GM23338 (cell line): Measurements from ENCODE around the gene SDF2L1. TPM values are rescaled to one million over a fixed set of nuclear protein-coding genes. Genes with fewer than 3 reads are reported as not detected.

ENCODE experiments used
- ATAC-seq: fragments of 200-7000 bp; cut with Tn5 transposase; 3 replicates; pipeline ENCODE4 v1.9.1; 2020
- DNase-seq: peaks from one replicate; pipeline ENCODE4 v3.0.0-alpha.2; 2015; ENCODE audit warnings: low spot score
- H2AFZ ChIP-seq: fragments of 200-600 bp; sonication (generic); 2 replicates; pipeline ENCODE4 v1.8.0; 2016; ENCODE audit warnings: antibody characterized with exemption, mild to moderate bottlenecking, moderate library complexity
- H3F3A ChIP-seq: fragments of 200-600 bp; sonication (generic); replicated peaks from 2 replicates; pipeline ENCODE4 v1.8.0; 2017; ENCODE audit warnings: antibody characterized with exemption, mixed run types, low read depth
- H3K27ac ChIP-seq: fragments of 200-600 bp; sonication (generic); 2 replicates; pipeline ENCODE4 v1.6.1; 2016; ENCODE audit warnings: low read depth
- H3K27me3 ChIP-seq: fragments of 200-600 bp; sonication (generic); 2 replicates; pipeline ENCODE4 v1.8.0; 2016; ENCODE audit warnings: mild to moderate bottlenecking, mixed run types, moderate library complexity; ENCODE audit not compliant: insufficient read depth
- H3K36me3 ChIP-seq: fragments of 200-600 bp; sonication (generic); 2 replicates; pipeline ENCODE4 v1.8.0; 2016; ENCODE audit warnings: mild to moderate bottlenecking; ENCODE audit not compliant: insufficient read depth
- H3K4me1 ChIP-seq: fragments of 200-600 bp; sonication (generic); 2 replicates; pipeline ENCODE4 v1.8.0; 2016; ENCODE audit warnings: mild to moderate bottlenecking, moderate library complexity; ENCODE audit not compliant: insufficient read depth
- H3K4me2 ChIP-seq: fragments of 200-600 bp; sonication (generic); 2 replicates; pipeline ENCODE4 v1.7.1; 2017; ENCODE audit warnings: mixed run types
- H3K4me3 ChIP-seq: fragments of 200-600 bp; sonication (generic); 2 replicates; pipeline ENCODE4 v1.6.1; 2016; ENCODE audit warnings: mixed run types
- H3K79me2 ChIP-seq: fragments of 200-600 bp; sonication (generic); replicated peaks from 2 replicates; pipeline ENCODE4 v1.8.0; 2017; ENCODE audit warnings: mild to moderate bottlenecking; ENCODE audit not compliant: insufficient read depth
- H3K9me2 ChIP-seq: fragments of 200-600 bp; sonication (generic); 2 replicates; pipeline ENCODE4 v1.8.0; 2017; ENCODE audit not compliant: insufficient read depth
- H4K20me1 ChIP-seq: fragments of 200-600 bp; sonication (generic); replicated peaks from 2 replicates; pipeline ENCODE4 v1.8.0; 2017; ENCODE audit warnings: mild to moderate bottlenecking; ENCODE audit not compliant: insufficient read depth
- H3K27ac Mint-ChIP-seq: 2 replicates; pipeline ENCODE4 v1.8.0; 2020; ENCODE audit warnings: inconsistent platforms, mild to moderate bottlenecking, moderate library complexity, mixed read lengths
- H3K27me3 Mint-ChIP-seq: 3 replicates; pipeline ENCODE4 v1.8.0; 2022; ENCODE audit warnings: low read depth, mild to moderate bottlenecking, moderate library complexity, mixed read lengths, inconsistent platforms; ENCODE audit not compliant: insufficient read depth, poor library complexity
- H3K36me3 Mint-ChIP-seq: 3 replicates; pipeline ENCODE4 v1.8.0; 2021; ENCODE audit warnings: low read depth, mild to moderate bottlenecking, inconsistent platforms, moderate library complexity, mixed read lengths
- H3K4me1 Mint-ChIP-seq: 3 replicates; pipeline ENCODE4 v1.8.0; 2020; ENCODE audit warnings: mild to moderate bottlenecking, inconsistent platforms, mixed read lengths
- H3K4me3 Mint-ChIP-seq: 3 replicates; pipeline ENCODE4 v1.8.0; 2021; ENCODE audit warnings: moderate library complexity, mild to moderate bottlenecking, inconsistent platforms, mixed read lengths
- H3K9me3 Mint-ChIP-seq: 3 replicates; pipeline ENCODE4 v1.8.0; 2020; ENCODE audit warnings: moderate library complexity, mild to moderate bottlenecking, inconsistent platforms, mixed read lengths
- CREB1 ChIP-seq: fragments of 250-450 bp; sonication (Bioruptor Pico); IDR thresholded peaks from 2 replicates; pipeline ENCODE4 v1.5.0; 2020; ENCODE audit warnings: low read depth, mild to moderate bottlenecking, moderate library complexity
- EZH2 ChIP-seq: fragments of 200-600 bp; sonication (generic); IDR thresholded peaks from one replicate; pipeline ENCODE4 v1.8.0; 2017; ENCODE audit warnings: antibody characterized with exemption, mild to moderate bottlenecking, low read depth; ENCODE audit not compliant: unreplicated experiment
- EZH2phosphoT487 ChIP-seq: fragments of 200-600 bp; sonication (generic); IDR thresholded peaks from one replicate; pipeline ENCODE4 v1.8.1; 2018; ENCODE audit warnings: antibody characterized with exemption; ENCODE audit not compliant: unreplicated experiment
- JUNB ChIP-seq: IDR thresholded peaks from one replicate; pipeline ENCODE4 v1.6.1; 2016; ENCODE audit warnings: antibody characterized with exemption; ENCODE audit not compliant: unreplicated experiment
- NANOG ChIP-seq: IDR thresholded peaks from 2 replicates; pipeline ENCODE4 v1.6.1; 2016; ENCODE audit warnings: antibody characterized with exemption, borderline replicate concordance
- POLR2AphosphoS5 ChIP-seq: IDR thresholded peaks from 2 replicates; pipeline ENCODE4 v1.6.1; 2016; ENCODE audit warnings: antibody characterized with exemption, low read depth
- REST ChIP-seq: IDR thresholded peaks from one replicate; pipeline ENCODE4 v1.6.1; 2018; ENCODE audit warnings: antibody characterized with exemption; ENCODE audit not compliant: unreplicated experiment
- STAT1 ChIP-seq: IDR thresholded peaks from one replicate; pipeline ENCODE4 v1.6.1; 2016; ENCODE audit warnings: antibody characterized with exemption; ENCODE audit not compliant: unreplicated experiment
- ZNF114 ChIP-seq: fragments of 250-450 bp; sonication (Bioruptor Pico); IDR thresholded peaks from 2 replicates; pipeline ENCODE4 v1.5.0; 2020; ENCODE audit warnings: mild to moderate bottlenecking, moderate library complexity
- ZNF331 ChIP-seq: fragments of 250-450 bp; sonication (Bioruptor Pico); IDR thresholded peaks from 2 replicates; pipeline ENCODE4 v1.5.0; 2020; ENCODE audit warnings: low read depth, mild to moderate bottlenecking, moderate library complexity
- ZNF462 ChIP-seq: fragments of 250-450 bp; sonication (Bioruptor Pico); IDR thresholded peaks from 2 replicates; pipeline ENCODE4 v1.5.0; 2020; ENCODE audit warnings: mild to moderate bottlenecking, moderate library complexity
- polyA plus RNA-seq: library from polyadenylated mRNA; unstranded; fragments of >200 nt; fragmentation: Nextera tagmentation; extraction: Ambion mirVana; gene quantifications from 2 replicates; pipeline ENCODE4 v1.2.1, GENCODE V29; 2016
- total RNA-seq: library from RNA; depleted of rRNA; stranded (reverse); fragments of >200 nt; shearing (Covaris generic); gene quantifications from 2 replicates; pipeline ENCODE4 v1.2.3, GENCODE V29; 2014
- TF ChIP-seq, protein P1 (sequence below), 2 experiments: fragments of 200-600 bp in 1 of 2; sonication (generic) in 1 of 2; conservative IDR thresholded peaks; 2 replicates each; pipeline versions ENCODE4 v1.5.1 to v1.6.1; 2016 to 2017; ENCODE audit warnings: antibody characterized with exemption in 2 of 2, low read depth in 2 of 2, mild to moderate bottlenecking in 2 of 2, moderate library complexity in 1 of 2
- TF ChIP-seq, protein P2 (sequence below): IDR thresholded peaks from 2 replicates; pipeline ENCODE4 v1.6.1; 2016; ENCODE audit warnings: antibody characterized with exemption

Gene SDF2L1
- total and polyA plus RNA-seq, 2 experiments from 2014 or later: 62.3 to 72.7 TPM

DNA sequence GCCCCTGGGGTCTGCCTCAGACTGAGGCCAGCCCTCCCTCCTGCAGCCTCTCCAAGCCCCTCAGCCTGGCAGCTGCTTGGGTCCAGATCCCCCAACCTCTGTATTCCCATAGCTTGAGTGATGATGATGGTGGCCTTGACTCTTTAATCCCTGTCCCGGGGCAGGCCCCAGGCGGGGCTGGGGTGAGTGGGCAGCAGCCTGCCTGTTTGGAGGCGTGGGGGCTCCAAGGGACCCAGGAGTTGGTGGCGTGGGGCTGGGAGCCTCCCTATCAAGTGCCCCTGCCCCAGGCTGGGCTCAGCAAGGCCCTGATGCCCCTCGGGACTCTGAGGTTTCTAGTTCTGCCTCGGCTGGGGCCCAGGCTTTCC, 46.2 kb downstream of the SDF2L1 start:
- H3K27me3 ChIP-seq: no peaks in the 10 kb centered on the region
- ATAC-seq (no peak), DNase-seq (no peak)
- no peak overlapping the region for H3K4me3 ChIP-seq
- H3K9me2 ChIP-seq: no peaks in the 10 kb centered on the region
- no peak overlapping the region for H2AFZ ChIP-seq
- H3K4me1 ChIP-seq: no peaks in the 10 kb centered on the region
- H4K20me1 ChIP-seq: peaks cover 9% of the 10 kb centered on the region; the same call in 1 of the 2 replicates
- H3K36me3 Mint-ChIP-seq: peaks cover 18% of the 10 kb centered on the region
- H3F3A ChIP-seq: no peaks in the 10 kb centered on the region
- no peaks in the 10 kb centered on the region for H3K9me3 Mint-ChIP-seq
- H3K4me1 Mint-ChIP-seq: no peaks in the 10 kb centered on the region
- peaks cover 9% of the 10 kb centered on the region for H3K27me3 Mint-ChIP-seq
- H3K36me3 ChIP-seq: 0 out of 2 replicates have a peak, but pooled peaks cover 4% of the 10 kb centered on the region
- no peak overlapping the region for H3K27ac Mint-ChIP-seq
- H3K4me3 Mint-ChIP-seq: no peak overlapping the region
- no peaks in the 10 kb centered on the region for H3K79me2 ChIP-seq
- TF ChIP-seq NANOG (no peak), ZNF114 (CRISPR knock-in tag) (no peak), EZH2 (no peak), POLR2AphosphoS5 (no peak), REST (no peak), STAT1 (no peak), CREB1 (no peak), JUNB (no peak), ZNF462 (CRISPR knock-in tag) (no peak), EZH2phosphoT487 (no peak), ZNF331 (CRISPR knock-in tag) (no peak)
- TF ChIP-seq, protein P1, sequence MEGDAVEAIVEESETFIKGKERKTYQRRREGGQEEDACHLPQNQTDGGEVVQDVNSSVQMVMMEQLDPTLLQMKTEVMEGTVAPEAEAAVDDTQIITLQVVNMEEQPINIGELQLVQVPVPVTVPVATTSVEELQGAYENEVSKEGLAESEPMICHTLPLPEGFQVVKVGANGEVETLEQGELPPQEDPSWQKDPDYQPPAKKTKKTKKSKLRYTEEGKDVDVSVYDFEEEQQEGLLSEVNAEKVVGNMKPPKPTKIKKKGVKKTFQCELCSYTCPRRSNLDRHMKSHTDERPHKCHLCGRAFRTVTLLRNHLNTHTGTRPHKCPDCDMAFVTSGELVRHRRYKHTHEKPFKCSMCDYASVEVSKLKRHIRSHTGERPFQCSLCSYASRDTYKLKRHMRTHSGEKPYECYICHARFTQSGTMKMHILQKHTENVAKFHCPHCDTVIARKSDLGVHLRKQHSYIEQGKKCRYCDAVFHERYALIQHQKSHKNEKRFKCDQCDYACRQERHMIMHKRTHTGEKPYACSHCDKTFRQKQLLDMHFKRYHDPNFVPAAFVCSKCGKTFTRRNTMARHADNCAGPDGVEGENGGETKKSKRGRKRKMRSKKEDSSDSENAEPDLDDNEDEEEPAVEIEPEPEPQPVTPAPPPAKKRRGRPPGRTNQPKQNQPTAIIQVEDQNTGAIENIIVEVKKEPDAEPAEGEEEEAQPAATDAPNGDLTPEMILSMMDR (conservative IDR thresholded peaks at IDR 0.05; ENCODE audit: low read depth in 2 of 2): no peak
- TF ChIP-seq, protein P2, sequence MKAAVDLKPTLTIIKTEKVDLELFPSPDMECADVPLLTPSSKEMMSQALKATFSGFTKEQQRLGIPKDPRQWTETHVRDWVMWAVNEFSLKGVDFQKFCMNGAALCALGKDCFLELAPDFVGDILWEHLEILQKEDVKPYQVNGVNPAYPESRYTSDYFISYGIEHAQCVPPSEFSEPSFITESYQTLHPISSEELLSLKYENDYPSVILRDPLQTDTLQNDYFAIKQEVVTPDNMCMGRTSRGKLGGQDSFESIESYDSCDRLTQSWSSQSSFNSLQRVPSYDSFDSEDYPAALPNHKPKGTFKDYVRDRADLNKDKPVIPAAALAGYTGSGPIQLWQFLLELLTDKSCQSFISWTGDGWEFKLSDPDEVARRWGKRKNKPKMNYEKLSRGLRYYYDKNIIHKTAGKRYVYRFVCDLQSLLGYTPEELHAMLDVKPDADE: no peak
- H3K4me2 ChIP-seq: no peak overlapping the region
- no peak overlapping the region for H3K27ac ChIP-seq
